Measurements from ENCODE around the gene PLPPR4.

- TF ChIP-seq CTCF (optimal IDR thresholded peaks at IDR 0.05 in 1 of 3, IDR thresholded peaks at IDR 0.05 in 1 of 3, conservative IDR thresholded peaks at IDR 0.05 in 1 of 3; ENCODE audit: extremely low read depth in 1 of 3, insufficient read depth in 2 of 3, low read length in 3 of 3) (no peak), EZH2 (IDR thresholded peaks at IDR 0.05; ENCODE audit: low read length) (no peak)
These were observed 17.1 kb upstream of the PLPPR4 start for GRCh38 chr1:99247199-99247598.

All from keratinocyte (primary cell).